Lower leg skin (tissue), 3 donors: ENCODE measurements around the gene STX18.

Source experiments
- POLR2A ChIP-seq, 2 donors: fragments of 450-650 bp; IDR thresholded peaks; one replicate each; pipeline ENCODE4 v1.6.1; 2016 to 2017; ENCODE audit warnings: antibody characterized with exemption in 2 of 2, mild to moderate bottlenecking in 1 of 2, moderate library complexity in 1 of 2
- TF ChIP-seq, protein P1 (sequence below), 3 donors: fragments of 450-650 bp; IDR thresholded peaks; one replicate each; pipeline ENCODE4 v1.5.1; 2016; ENCODE audit warnings: antibody characterized with exemption in 3 of 3, mild to moderate bottlenecking in 3 of 3, moderate library complexity in 2 of 3

DNA sequence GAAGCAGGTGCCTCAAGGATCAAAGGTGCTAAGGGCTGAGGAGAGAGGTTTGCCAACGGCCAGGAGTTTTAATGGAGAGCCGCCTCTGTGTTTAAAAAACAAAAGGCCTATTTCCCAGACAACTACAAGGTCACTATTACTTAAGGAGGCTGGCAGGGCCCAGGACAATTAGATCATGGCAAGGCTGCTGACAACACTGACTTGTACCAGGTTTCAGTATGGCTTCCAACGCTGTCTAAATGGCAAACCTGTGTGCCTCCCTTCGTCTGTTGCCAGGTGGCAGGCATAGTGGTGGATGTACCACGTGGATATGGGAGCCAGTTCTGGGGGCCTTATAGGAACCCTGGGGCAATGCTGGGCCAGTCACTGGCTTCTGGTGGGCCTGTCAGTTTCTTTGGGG, 114.0 kb downstream of the STX18 start:
- TF ChIP-seq POLR2A (IDR thresholded peaks at IDR 0.05) = no peak
- TF ChIP-seq, protein P1, sequence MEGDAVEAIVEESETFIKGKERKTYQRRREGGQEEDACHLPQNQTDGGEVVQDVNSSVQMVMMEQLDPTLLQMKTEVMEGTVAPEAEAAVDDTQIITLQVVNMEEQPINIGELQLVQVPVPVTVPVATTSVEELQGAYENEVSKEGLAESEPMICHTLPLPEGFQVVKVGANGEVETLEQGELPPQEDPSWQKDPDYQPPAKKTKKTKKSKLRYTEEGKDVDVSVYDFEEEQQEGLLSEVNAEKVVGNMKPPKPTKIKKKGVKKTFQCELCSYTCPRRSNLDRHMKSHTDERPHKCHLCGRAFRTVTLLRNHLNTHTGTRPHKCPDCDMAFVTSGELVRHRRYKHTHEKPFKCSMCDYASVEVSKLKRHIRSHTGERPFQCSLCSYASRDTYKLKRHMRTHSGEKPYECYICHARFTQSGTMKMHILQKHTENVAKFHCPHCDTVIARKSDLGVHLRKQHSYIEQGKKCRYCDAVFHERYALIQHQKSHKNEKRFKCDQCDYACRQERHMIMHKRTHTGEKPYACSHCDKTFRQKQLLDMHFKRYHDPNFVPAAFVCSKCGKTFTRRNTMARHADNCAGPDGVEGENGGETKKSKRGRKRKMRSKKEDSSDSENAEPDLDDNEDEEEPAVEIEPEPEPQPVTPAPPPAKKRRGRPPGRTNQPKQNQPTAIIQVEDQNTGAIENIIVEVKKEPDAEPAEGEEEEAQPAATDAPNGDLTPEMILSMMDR (IDR thresholded peaks at IDR 0.05) = no peak
